WI38 (cell line): ENCODE measurements around the gene GOLPH3.

Experiments used
- H3K4me3 ChIP-seq: 2 replicates; pipeline ENCODE4 v1.5.1; 2011; ENCODE audit warnings: low read depth, mild to moderate bottlenecking, control low read depth, low read length
- CTCF ChIP-seq: IDR thresholded peaks from 2 replicates; pipeline ENCODE4 v1.5.1; 2012; ENCODE audit warnings: low read depth, mild to moderate bottlenecking, control low read depth, low read length

GOLPH3 gene

GRCh38 chr5:32206509-32207354 is 32.6 kb upstream of the GOLPH3 start:
- TF ChIP-seq CTCF, result no peak
- no peak overlapping the region for H3K4me3 ChIP-seq

- TF ChIP-seq CTCF, result no peak
- no peak overlapping the region for H3K4me3 ChIP-seq
Observed at GRCh38 chr5:32206053-32206452, 31.9 kb upstream of the GOLPH3 start.

- no peak overlapping the region for H3K4me3 ChIP-seq
- TF ChIP-seq CTCF, result no peak
Observed at GRCh38 chr5:32202394-32202793, 28.3 kb upstream of the GOLPH3 start.

GRCh38 chr5:32201122-32201753 is 27.1 kb upstream of the GOLPH3 start:
- H3K4me3 ChIP-seq, result no peak overlapping the region
- TF ChIP-seq CTCF, result no peak

- H3K4me3 ChIP-seq, result no peak overlapping the region
- TF ChIP-seq CTCF, result no peak
Observed at GRCh38 chr5:32197032-32197431, 22.9 kb upstream of the GOLPH3 start.

- TF ChIP-seq CTCF, result no peak
- H3K4me3 ChIP-seq, result no peak overlapping the region
Observed at GRCh38 chr5:32195265-32195664, 21.1 kb upstream of the GOLPH3 start.

- peak overlapping the region; percentile 20; the same call in 1 of the 2 replicates for H3K4me3 ChIP-seq
- no peak for TF ChIP-seq CTCF
Observed at GRCh38 chr5:32193591-32193990, 19.5 kb upstream of the GOLPH3 start.
